Left forelimb (tissue), 1 donor: ENCODE measurements around the gene PC.

Experiments
- DNase-seq: peaks from one replicate; pipeline ENCODE4 v3.0.0-alpha.2; 2018; ENCODE audit warnings: low spot score

The PC gene

DNA sequence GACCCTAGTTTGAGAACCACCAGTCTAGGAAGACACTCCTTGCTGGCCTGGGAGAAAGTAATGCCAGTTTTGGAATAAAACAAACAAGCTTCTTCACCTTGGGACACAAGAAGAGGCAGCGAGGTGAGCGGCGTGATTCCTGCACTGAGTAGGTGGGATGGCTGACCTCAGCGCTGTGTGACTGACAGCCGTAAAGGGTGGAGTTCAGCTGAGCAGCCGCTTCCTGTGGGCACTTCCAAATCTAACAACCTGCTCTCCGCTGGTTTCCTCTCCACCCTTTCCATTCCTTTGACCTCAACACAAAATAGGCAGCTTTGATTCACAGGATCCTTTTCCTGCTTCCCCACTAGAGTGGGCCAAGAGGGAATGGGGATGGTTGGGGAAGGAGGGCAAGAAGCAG, 45.8 kb downstream of the PC start:
- no peak for DNase-seq

DNA sequence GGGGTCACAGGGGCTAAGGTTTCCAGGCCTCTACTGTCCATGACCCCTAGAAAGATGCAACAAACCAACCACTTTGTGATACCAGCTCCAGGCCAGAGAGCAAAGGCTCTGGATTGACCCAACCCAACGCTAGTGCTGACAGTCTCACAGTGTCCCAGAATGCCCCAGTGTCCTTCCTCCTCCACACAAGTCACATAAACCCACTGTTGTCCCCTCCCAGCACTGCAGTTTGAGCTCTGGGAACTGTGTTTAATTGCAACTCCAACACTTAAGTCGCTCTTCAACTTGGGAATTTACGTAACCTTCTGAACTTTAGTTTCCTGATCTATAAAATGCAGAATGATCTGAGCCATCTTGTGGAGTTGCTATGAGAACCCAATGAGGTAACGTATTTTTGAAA, 47.5 kb downstream of the PC start:
- DNase-seq: no peak

DNA sequence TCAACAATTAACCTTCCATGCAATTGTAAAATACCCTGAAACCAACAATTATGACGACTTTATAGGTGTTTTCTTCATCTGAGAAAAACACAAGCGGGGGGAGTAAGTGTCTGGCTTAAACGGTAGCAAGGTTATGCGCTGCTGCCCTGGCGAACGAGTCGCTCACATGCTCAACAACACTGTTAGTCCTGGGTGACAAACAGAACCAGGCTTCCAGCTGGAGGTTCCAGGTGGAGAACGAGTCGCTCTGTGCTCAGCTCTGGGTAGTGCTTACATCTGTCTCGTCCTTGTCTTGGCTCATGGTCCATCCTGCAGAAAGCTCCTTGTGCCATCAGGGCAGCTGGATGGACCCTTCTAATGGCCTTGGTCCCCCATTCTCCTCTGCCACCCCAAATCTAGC, 48.2 kb downstream of the PC start:
- no peak for DNase-seq

DNA sequence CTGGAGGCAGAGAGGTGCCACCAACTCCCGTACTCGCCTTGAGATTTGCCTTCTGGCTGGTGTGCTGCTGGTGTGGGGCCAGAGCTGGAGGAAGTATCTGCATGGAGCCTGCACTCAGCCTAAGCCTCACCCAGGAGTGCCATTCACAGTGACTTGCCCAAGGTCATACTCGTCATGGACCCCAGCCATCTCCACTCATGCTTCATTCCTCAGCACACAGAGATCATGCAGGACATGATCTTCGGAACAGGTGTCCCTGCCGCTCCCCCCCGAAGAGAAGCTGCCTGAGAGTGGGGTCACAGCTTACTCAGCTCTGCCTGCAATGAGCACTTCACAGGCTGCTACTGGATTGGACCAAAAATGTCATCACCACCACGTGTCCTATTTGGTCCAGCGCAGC, 49.0 kb downstream of the PC start:
- no peak for DNase-seq

DNA sequence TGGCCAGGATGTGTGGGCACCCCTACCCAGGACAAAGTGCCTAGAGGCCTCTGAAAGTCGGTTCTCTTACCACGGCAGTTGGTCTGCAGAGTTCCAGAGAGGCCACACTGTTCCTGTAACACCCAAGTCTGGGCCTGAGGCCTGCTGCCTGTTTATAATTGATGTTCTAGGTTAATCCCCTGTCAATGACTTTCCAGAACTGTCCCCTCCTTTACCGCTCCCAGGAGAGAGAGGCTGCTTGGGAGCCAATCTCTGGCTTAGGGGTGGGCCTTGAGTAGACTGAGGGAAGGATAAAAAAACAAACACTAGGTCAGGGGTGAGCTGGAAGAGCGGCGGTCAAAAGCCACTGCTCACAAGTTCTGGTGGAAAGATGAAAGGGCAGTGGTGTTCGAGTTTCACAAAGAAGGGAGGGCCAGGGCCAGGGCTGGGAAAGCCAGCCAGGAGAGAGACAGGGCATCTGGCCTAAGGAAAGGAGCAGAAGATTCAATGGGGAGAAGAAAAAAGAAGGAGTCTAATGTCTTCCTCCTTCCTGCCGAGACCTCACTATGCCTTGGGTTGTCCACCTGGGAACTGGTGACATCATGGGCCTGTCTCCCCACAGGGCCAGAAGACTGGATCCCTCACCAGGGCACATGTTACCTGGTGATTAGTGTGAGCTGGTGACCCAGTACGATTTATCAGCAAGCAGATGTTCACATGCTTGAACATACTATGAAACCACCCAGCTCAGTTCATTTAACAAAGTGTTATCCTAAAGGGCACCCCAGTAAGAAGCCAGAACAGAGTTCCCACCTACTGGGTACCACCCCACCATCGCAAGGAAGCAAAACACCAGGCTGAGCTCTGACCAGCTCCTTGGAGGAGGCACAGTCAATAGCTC, 50.2 kb downstream of the PC start:
- DNase-seq: no peak

DNA sequence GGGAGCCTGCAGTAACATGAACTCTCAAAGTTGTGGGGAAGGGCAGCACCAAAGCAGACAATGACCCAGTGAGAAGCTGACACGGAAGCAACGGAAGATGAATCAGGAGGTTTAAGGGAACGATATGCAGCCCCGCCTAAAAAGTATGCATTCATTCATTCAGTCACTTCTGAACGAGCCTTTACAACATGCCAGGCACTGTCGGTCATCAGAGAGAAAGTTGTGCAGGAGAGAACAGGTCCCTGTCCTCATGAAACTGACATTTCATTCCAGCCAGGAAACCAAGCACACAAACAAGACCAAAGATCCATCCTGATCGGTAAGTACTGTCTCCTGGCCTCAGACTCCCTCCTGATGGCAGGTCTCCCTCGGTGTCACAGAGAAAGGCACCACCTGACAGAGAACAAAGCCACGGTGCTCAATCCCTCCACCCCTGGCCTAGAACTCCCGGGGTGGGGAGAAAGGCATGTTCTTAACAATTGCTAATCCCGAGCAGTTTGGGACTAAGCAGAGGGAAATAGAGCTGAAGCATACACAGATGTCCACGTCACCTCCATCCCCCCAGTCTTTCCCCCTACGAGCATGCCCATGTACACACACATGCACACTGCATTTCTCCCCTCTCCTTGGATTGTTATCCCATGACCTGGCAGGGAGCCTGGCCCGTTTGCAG, 52.0 kb downstream of the PC start:
- DNase-seq: no peak

DNA sequence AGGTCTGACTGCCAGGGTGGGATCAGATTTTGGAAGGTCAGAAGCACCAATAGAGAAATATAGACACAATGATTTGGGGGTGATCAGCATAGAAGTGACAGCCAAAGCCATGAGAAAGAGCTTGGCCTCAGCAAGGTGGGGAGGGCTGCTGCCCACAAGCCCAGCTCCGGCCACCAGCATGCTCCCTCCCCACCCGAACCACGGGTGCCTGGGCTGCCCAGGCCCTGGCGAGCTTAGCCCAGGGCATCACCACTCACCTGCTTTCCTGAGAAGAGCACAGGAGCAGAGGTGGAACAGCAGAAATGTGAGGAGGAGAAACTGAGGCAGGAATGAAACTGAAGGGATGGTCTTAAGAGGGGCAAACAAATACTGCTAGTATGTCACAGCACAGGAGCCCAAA, 52.6 kb downstream of the PC start:
- DNase-seq: no peak

DNA sequence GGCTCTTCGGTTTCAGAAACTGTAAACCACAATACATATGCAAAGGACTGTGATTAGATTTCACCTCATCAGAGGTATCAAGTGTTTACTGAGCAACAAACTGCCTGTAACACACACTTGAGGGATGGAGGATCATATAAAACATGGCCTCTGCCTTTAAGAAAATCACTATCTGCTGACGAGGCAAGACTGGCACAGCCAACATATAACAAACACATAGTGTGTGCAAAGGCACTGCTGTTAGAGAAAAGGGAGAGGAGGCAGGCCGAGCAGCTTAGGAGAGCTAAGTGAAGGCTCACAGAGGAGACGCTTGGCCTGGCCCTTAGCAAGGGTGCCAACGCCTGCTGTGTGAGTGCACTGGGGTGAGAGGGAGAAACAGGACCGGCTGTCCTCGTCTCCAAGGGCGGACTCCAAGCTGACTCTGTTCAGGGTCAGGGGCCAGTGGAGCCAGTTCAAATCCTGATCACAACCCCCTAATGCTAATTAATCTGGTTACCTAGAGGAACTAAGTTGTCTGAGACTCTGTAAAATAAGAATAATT, 53.1 kb downstream of the PC start:
- DNase-seq: no peak

DNA sequence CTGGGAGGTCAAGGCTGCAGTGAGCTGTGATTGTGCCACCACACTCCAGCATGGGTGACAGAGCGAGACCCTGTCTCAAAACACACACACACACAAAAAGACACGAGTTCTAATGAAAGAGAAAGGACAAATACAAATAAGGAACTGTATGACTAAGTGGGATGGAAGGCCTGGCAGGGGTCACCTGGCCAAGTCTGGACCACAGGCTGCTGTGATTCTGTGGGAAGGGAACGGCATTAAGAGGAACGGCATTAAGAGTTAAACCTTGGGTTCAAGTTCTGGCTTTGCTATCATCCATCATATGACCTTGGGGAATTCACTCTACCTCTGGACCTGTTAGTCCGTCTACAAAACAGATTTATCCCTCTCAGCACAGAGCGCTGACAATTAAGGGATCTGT, 53.6 kb downstream of the PC start:
- DNase-seq: no peak

DNA sequence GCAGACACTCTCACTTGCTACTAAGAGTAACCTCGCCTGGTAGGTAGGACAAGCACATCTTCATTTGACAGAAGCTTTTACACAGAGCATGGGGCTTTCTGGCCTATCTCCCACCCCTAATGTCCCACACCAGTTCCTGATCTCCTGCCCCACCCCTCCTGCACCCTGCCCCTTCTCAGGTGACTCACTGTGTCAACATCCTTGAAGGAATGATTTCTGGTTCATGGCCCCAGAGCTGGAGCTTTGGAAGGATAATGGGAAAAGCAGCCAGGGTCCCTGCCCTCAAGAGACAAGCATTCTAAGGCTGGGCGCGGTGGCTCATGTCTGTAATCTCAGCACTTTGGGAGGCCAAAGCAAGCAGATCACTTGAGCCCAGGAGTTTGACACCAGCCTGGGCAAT, 54.1 kb downstream of the PC start:
- DNase-seq: no peak

DNA sequence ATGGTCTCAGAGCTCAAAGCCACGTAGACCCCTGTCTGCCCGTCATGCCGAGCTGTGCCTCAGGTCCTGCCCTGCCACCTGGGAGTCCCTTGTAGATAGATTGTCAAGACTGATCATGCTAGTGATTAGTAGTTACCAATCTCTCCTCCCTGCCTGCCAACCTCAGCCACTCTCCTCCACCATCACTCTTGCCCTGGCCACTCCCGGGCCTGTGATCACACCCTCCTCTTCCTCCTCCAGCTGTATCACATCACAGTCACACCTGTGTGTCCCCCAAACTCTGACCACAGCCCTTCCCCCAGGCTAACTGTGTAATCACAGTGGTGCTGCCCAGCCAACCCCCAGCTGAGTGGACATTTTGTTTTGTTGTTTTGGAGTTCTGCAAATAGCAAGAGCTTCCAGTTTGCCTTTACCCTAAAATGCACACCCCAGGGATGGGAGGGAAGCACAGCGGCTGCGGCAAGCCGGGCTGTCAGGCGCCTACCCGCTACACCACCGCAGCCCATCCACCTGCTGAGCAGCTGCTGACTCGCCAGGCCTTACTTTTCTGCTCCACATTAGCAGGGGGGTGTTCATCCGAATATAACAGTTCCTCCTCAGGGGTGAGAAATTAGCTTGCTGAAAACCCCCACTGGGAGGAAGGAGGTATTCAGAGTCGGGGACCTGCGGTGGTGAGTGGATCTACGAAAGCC, 55.6 kb downstream of the PC start:
- no peak for DNase-seq

DNA sequence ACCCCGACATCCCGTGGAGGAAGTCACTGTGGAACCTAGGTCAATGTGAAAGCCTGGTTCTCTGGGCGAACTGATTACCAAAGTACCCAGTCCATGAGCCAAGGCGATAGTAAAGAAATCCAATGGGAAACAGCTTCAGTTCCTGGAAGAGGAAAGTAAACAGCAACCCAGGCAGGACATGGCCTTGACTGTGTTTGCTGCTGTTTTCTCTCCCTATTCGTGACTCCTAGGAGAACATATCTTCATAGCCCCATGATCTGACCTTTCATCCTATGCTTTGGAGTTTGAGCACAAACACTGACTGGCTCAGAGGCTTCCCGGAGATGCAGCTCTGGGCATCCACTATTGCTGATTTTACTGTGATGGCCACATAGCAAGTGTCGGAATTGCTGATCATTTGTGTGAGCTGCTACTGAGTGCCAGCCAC, 56.2 kb downstream of the PC start:
- no peak for DNase-seq

DNA sequence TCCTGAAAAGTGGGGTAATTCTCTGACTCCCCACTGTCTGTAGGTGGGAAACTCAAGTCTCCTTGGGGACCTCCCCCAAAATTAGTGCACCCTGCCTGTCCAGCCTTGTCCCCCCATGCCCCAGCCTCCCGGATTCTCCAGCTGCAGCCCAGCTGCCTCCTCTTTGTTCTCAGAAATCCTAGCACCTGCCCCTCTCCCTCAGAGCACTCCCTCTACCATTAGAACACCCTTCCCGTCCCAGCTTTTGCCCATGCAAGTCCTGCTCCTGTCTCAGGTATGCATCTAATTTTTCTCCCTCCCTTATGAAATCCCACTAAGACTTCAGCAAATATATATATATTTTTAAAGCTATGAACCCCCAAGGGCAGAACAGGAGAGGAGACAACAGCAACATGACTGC, 64.0 kb downstream of the PC start:
- no peak for DNase-seq

DNA sequence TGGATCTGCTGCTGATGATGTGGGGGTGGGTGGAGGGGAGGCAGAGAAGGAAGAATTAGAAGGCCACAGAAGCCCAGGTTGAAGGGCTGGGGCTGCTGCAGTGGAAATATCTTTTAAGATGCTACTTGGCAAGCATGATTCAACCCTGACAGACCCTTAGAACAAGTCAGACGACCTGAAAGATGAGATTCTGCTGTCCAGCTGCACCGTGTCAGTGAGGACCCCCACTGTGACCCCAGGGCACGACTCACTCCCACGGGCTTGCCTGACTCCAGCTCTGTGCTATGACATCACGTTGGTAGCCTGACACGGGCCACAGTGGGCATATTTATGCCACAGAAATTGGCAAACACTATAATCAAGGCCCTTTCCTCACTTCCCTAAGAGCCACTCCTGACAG, 65.3 kb downstream of the PC start:
- DNase-seq: no peak

DNA sequence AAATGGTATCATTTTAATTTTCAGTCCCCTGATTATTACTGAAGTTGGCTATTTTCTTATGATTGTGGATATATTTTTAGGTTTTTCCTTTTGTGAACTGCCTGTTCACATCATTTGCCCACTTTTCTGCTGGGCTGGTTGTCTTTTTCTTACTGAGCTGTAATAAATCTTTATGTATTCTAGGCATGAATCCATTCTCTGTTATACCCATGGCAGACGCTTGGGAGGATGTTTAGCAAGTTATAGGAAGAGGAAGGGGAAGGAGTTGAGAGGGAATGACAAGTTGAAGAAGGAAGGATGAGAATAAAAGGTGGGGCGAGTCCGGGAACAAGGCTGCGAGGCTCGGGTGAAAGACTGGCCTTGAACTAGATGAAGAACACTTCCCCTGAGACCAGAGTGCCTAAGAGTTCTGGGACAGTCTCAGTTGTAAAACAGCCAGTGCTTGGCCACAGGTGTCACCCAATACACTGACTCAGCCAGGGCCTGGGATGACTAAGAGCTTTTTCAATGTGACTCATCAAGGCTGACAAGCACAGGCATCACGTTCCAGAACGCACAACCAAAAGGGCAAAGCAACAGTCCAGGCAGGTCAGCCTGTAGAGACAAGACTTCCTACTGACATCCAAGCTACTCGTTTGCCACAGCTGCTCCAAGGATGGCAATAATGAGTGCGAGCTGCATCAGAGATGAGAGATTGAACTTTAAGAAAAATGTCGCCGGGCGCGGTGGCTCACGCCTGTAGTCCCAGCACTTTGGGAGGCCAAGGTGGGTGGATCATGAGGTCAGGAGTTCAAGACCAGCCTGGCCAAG, 66.1 kb downstream of the PC start:
- no peak for DNase-seq

DNA sequence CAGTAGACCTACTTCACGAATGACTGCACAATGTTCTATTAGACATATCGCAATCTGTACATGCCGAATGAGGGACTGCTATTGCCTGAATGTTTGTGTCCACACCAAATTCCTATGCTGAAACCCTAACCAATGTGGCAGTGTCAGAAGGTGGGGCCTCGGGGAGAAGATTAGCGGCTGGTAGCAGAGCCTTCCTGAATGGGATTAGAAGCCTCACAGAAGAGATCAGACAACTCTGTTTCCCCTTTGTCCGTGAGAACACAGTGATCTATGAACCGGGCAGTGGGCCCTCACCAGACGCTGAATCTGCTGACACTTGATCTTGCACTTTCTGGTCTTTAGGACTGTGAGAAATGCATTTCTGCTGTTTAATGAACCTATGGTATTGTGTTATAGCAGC, 68.2 kb downstream of the PC start:
- DNase-seq: no peak

DNA sequence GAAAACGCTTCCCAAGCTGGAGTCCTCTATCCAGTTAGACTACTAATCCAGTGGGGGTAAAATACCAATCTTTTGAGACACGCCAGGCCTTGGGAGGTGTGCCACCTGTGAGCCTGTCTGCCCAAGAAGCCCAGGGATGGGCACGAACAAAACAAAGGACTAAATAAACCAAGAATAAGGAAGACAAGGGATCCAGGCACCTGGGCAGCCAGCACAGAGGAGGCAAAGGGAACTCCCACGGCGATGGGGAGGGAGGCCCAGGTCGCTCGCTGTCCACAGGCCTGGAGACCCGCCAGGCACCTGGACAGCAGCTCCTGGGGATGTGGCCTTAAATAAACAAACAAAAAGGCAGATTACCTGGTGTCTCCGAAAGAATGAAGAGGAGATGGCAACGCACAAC, 69.9 kb downstream of the PC start:
- no peak for DNase-seq

DNA sequence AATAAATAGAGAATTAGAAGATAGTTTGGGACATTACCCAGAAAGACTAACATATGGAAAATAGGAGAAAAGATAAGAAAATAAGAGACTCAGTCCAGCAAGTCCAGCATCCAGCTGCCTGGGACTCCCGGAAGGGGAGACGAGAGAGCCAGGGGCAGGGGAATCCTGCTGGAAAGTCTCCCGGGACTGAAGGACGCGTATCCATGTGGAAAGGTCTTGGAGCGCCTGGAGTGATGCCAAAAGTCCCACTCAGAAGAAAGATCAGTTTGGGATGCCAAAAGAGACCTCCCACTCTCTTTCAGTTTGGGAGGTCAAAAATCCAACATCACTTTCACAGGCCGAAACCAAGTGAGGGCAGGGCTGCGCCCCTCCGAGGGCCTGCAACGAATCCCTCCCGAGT, 70.7 kb downstream of the PC start:
- DNase-seq: no peak

DNA sequence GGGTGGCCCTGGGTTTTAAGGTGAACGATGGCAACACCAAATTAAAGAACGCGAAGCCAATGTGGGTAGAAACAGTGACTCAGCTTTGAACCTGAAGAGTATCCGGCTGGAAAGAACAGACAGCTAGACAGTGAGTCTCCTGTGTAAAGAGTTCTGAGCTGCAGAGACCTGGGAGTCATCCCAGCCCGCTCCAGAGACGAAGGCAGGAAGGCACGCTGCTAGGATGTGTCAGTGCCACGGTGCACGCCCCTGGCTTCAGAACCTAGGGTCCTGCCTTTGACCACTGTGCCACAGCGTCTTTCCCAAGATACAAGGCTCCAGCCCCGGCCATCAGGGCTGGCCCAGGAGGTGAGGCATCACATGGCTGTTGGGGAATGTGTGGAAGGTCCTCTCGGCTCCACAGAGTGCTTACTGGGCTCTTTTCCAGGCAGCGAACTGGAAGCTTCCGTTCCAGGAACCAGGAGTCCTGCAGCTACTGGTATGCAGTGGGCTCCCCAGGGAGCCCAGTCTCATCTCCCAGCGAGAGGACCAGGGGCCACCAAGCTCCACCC, 71.4 kb downstream of the PC start:
- DNase-seq: no peak

DNA sequence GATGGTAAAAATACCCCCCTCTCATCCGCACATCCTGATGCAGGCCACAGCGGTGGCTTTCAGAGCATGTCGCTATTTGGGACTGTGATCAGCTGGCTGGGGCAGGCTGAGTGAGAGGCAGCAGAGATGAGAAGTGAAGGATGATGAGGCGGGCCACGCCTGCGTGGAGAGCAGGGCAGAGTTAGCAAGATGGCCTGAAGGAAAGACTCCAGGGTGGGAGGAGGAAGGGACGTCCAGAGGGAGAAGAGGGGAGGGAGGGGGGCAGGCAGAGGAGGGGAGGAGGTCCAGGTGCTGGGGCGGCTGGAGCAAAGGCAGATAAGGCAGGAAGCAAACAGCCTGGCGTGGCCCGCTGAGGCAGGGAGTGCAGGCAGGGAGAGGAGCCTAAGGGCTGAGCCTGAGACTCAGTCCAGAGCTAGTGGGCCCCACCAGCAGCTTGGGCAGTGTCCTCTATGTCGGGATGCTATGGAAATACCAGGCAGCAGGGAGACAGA, 72.2 kb downstream of the PC start:
- DNase-seq: no peak

DNA sequence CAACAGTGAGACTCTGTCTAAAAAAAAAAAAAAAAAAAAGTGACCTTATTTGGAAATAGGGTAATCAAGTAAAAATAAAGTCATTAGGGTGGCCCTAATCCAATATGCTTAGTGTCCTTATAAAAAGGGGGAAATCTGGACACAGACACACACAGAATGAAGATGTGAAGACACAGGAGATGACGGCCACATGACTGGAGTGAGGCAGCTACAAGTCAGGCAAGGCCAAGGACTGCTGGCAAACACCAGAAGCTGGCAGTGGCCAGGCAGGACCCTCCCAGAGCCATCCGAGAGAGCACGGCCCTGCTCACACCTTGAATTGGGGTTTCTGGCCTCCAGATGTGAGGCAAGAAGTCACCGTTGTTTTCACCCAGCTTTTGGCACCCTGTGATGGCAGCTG, 72.7 kb downstream of the PC start:
- DNase-seq: no peak

DNA sequence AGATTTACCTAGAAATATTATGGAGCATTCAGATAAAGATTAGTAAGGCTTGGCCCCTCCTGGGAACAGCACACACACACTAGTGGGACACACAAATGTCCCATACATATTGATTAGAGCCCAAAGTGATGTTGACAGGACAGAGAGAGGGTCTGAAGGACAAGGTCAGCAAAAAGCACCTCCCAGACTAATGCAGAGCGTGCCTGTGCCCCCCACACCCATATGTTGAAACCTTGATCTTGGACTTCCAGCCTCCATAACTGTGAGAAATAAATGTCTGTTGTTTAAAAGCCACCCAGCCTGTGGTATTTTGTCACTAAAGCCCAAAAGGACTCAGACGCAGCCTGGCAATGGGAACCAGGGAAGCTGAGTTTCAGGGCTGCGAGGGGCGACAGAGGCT, 73.7 kb downstream of the PC start:
- DNase-seq: no peak
